ENCODE data around the gene RBM17. TPM values are rescaled to one million over a fixed set of nuclear protein-coding genes. Genes with fewer than 3 reads are reported as not detected.
A peak's percentile ranks its signal among the peaks of the same experiment; 100 is the strongest.
"Not testable (repeated sequence)": the region's sequence is repeated elsewhere in the genome, so short reads cannot be mapped to it uniquely, and the experiment has no call there.

Gene RBM17
- total RNA-seq, 2 experiments from 2014 or later, result 213 to 217 TPM

- ATAC-seq (no peak), DNase-seq (no peak)
- Mint-ChIP-seq H3K9me3 (ENCODE audit: insufficient read depth) (no peaks in the 10 kb centered on the region), H3K36me3 (ENCODE audit: low read depth) (no peaks in the 10 kb centered on the region), H3K4me1 (ENCODE audit: low read depth) (peaks cover 64% of the 10 kb centered on the region), H3K27ac (no peak overlapping the region), H3K27me3 (ENCODE audit: low read depth) (peaks cover 2% of the 10 kb centered on the region), H3K4me3 (no peak overlapping the region)
- CTCF ChIA-PET, result interaction anchor here (1.0 to 4.5 kb wide), 6 partner anchors 11 to 267 kb away, joined by 3 to 19 read pairs (median 8); partner anchors contain the start of gene PFKFB3
- POLR2A ChIA-PET, result no interaction called here
These were observed 50.6 kb downstream of the RBM17 start for GRCh38 chr10:6139470-6139869.

GRCh38 chr10:6140141-6140841 is 51.5 kb downstream of the RBM17 start:
- H3K4me1 Mint-ChIP-seq (ENCODE audit: low read depth), result peaks cover 56% of the 10 kb centered on the region
- peak; percentile 64 for DNase-seq
- peak; percentile 5 for ATAC-seq
- peak overlapping the region; percentile 49 for H3K4me3 Mint-ChIP-seq
- ChIA-PET CTCF (interaction anchor here (1.4 to 4.5 kb wide), 3 partner anchors 11 to 261 kb away, joined by 3 to 19 read pairs (median 14); no protein-coding TSS in a partner anchor), POLR2A (no interaction called here)
- peaks cover 2% of the 10 kb centered on the region for H3K27me3 Mint-ChIP-seq (ENCODE audit: low read depth)
- no peaks in the 10 kb centered on the region for H3K9me3 Mint-ChIP-seq (ENCODE audit: insufficient read depth)
- peak overlapping the region; percentile 74 for H3K27ac Mint-ChIP-seq
- H3K36me3 Mint-ChIP-seq (ENCODE audit: low read depth), result no peaks in the 10 kb centered on the region

GRCh38 chr10:6140965-6141295 is 52.1 kb downstream of the RBM17 start:
- DNase-seq (no peak), ATAC-seq (no peak)
- H3K27ac Mint-ChIP-seq, result peak overlapping the region; percentile 74
- no peaks in the 10 kb centered on the region for H3K9me3 Mint-ChIP-seq (ENCODE audit: insufficient read depth)
- H3K36me3 Mint-ChIP-seq (ENCODE audit: low read depth), result no peaks in the 10 kb centered on the region
- POLR2A ChIA-PET, result no interaction called here
- CTCF ChIA-PET, result interaction anchor here (1.4 to 3.4 kb wide), 2 partner anchors 11 to 22 kb away, joined by 3 to 14 read pairs; no protein-coding TSS in a partner anchor
- peaks cover 2% of the 10 kb centered on the region for H3K27me3 Mint-ChIP-seq (ENCODE audit: low read depth)
- H3K4me1 Mint-ChIP-seq (ENCODE audit: low read depth), result peaks cover 57% of the 10 kb centered on the region
- H3K4me3 Mint-ChIP-seq, result peak overlapping the region; percentile 64

- H3K27ac Mint-ChIP-seq, result peak overlapping the region; percentile 74
- DNase-seq (no peak), ATAC-seq (no peak)
- peaks cover 4% of the 10 kb centered on the region for H3K36me3 Mint-ChIP-seq (ENCODE audit: low read depth)
- ChIA-PET CTCF (interaction anchor here (3.4 kb wide), 1 partner anchor 10 kb away, joined by 14 read pairs; no protein-coding TSS in a partner anchor), POLR2A (no interaction called here)
- H3K4me3 Mint-ChIP-seq, result peak overlapping the region; percentile 64
- H3K27me3 Mint-ChIP-seq (ENCODE audit: low read depth), result peaks cover 2% of the 10 kb centered on the region
- H3K4me1 Mint-ChIP-seq (ENCODE audit: low read depth), result peaks cover 57% of the 10 kb centered on the region
- H3K9me3 Mint-ChIP-seq (ENCODE audit: insufficient read depth), result no peaks in the 10 kb centered on the region
These were observed 52.7 kb downstream of the RBM17 start for GRCh38 chr10:6141296-6142151.

GRCh38 chr10:6142186-6142585 is 53.4 kb downstream of the RBM17 start:
- H3K36me3 Mint-ChIP-seq (ENCODE audit: low read depth), result peaks cover 11% of the 10 kb centered on the region
- H3K27ac Mint-ChIP-seq; ATAC-seq; POLR2A ChIA-PET; H3K27me3 Mint-ChIP-seq (ENCODE audit: low read depth); DNase-seq; H3K9me3 Mint-ChIP-seq (ENCODE audit: insufficient read depth); H3K4me3 Mint-ChIP-seq: not testable (repeated sequence)
- H3K4me1 Mint-ChIP-seq (ENCODE audit: low read depth), result peaks cover 59% of the 10 kb centered on the region
- CTCF ChIA-PET, result interaction anchor here (1.3 kb wide), 1 partner anchor 9 kb away, joined by 8 read pairs; no protein-coding TSS in a partner anchor

- no peak for DNase-seq
- peaks cover 15% of the 10 kb centered on the region for H3K36me3 Mint-ChIP-seq (ENCODE audit: low read depth)
- H3K27me3 Mint-ChIP-seq (ENCODE audit: low read depth), result peaks cover 2% of the 10 kb centered on the region
- no peak overlapping the region for H3K4me3 Mint-ChIP-seq
- ChIA-PET POLR2A (no interaction called here), CTCF (interaction anchor here (1.0 to 1.3 kb wide), 2 partner anchors 8 to 57 kb away, joined by 5 to 8 read pairs; no protein-coding TSS in a partner anchor)
- no peak overlapping the region for H3K27ac Mint-ChIP-seq
- no peaks in the 10 kb centered on the region for H3K9me3 Mint-ChIP-seq (ENCODE audit: insufficient read depth)
- ATAC-seq, result no peak
- peaks cover 64% of the 10 kb centered on the region for H3K4me1 Mint-ChIP-seq (ENCODE audit: low read depth)
These were observed 53.8 kb downstream of the RBM17 start for GRCh38 chr10:6142644-6143043.

- ATAC-seq (no peak), DNase-seq (no peak)
- Mint-ChIP-seq H3K4me3 (peak overlapping the region; percentile 79), H3K27me3 (ENCODE audit: low read depth) (peaks cover 2% of the 10 kb centered on the region), H3K27ac (no peak overlapping the region), H3K36me3 (ENCODE audit: low read depth) (peaks cover 17% of the 10 kb centered on the region), H3K4me1 (ENCODE audit: low read depth) (peaks cover 69% of the 10 kb centered on the region), H3K9me3 (ENCODE audit: insufficient read depth) (no peaks in the 10 kb centered on the region)
- ChIA-PET CTCF (interaction anchor here (1.0 to 1.3 kb wide), 2 partner anchors 8 to 57 kb away, joined by 5 to 8 read pairs; no protein-coding TSS in a partner anchor), POLR2A (no interaction called here)
These were observed 54.3 kb downstream of the RBM17 start for GRCh38 chr10:6143181-6143580.

GRCh38 chr10:6144406-6145165 is 55.8 kb downstream of the RBM17 start:
- H3K27ac Mint-ChIP-seq, result peak overlapping the region; percentile 85
- H3K9me3 Mint-ChIP-seq (ENCODE audit: insufficient read depth), result no peaks in the 10 kb centered on the region
- peaks cover 79% of the 10 kb centered on the region for H3K4me1 Mint-ChIP-seq (ENCODE audit: low read depth)
- ChIA-PET POLR2A (interaction anchor here (0.7 to 1.6 kb wide), 8 partner anchors 8 to 96 kb away, joined by 3 to 5 read pairs (median 3); partner anchors contain the start of gene PFKFB3), CTCF (interaction anchor here (1.0 kb wide), 3 partner anchors 8 to 262 kb away, joined by 3 to 6 read pairs (median 5); partner anchors contain the start of gene PFKFB3)
- peak overlapping the region; percentile 79 for H3K4me3 Mint-ChIP-seq
- peak; percentile 91 for ATAC-seq
- H3K27me3 Mint-ChIP-seq (ENCODE audit: low read depth), result no peaks in the 10 kb centered on the region
- peak; percentile 92 for DNase-seq
- peaks cover 24% of the 10 kb centered on the region for H3K36me3 Mint-ChIP-seq (ENCODE audit: low read depth)

- Mint-ChIP-seq H3K27ac (peak overlapping the region; percentile 83), H3K36me3 (ENCODE audit: low read depth) (peaks cover 29% of the 10 kb centered on the region), H3K9me3 (ENCODE audit: insufficient read depth) (no peaks in the 10 kb centered on the region), H3K4me1 (ENCODE audit: low read depth) (peaks cover 79% of the 10 kb centered on the region), H3K4me3 (peak overlapping the region; percentile 79), H3K27me3 (ENCODE audit: low read depth) (no peaks in the 10 kb centered on the region)
- DNase-seq (no peak), ATAC-seq (no peak)
- ChIA-PET POLR2A (interaction anchor here (1.3 to 1.6 kb wide), 4 partner anchors 8 to 57 kb away, joined by 3 to 5 read pairs (median 4); partner anchors contain the start of gene PFKFB3), CTCF (interaction anchor here (1.0 kb wide), 3 partner anchors 9 to 261 kb away, joined by 3 to 6 read pairs (median 5); partner anchors contain the start of gene PFKFB3)
These were observed 56.5 kb downstream of the RBM17 start for GRCh38 chr10:6145166-6145987.

GRCh38 chr10:6146013-6146785 is 57.4 kb downstream of the RBM17 start:
- no peak for ATAC-seq
- POLR2A ChIA-PET, result interaction anchor here (0.9 to 1.4 kb wide), 2 partner anchors 17 to 56 kb away, joined by 4 read pairs; partner anchors contain the start of gene PFKFB3

More at GRCh38 chr10:6146013-6146785, 57.4 kb downstream of the RBM17 start:
- DNase-seq, result no peak
- Mint-ChIP-seq H3K9me3 (ENCODE audit: insufficient read depth) (no peaks in the 10 kb centered on the region), H3K4me3 (peak overlapping the region; percentile 79), H3K27ac (peak overlapping the region; percentile 57), H3K4me1 (ENCODE audit: low read depth) (peaks cover 76% of the 10 kb centered on the region), H3K27me3 (ENCODE audit: low read depth) (no peaks in the 10 kb centered on the region), H3K36me3 (ENCODE audit: low read depth) (peaks cover 29% of the 10 kb centered on the region)
- CTCF ChIA-PET, result interaction anchor here (1.0 to 3.2 kb wide), 4 partner anchors 9 to 255 kb away, joined by 3 to 13 read pairs (median 4); no protein-coding TSS in a partner anchor

Measured in activated CD8-positive, alpha-beta T cell treated with anti-CD3 and anti-CD28 coated beads, Interleukin-2, amount 10 ng/mL, durations not matched to agents 7 days and 5 days (primary cell).